GM19351 (cell line): ENCODE measurements around the gene SLC35A1.
A peak's percentile ranks its signal among the peaks of the same experiment; 100 is the strongest.
"Not testable (repeated sequence)": the region's sequence is repeated elsewhere in the genome, so short reads cannot be mapped to it uniquely, and the experiment has no call there.

Source experiments
- ATAC-seq: cut with Tn5 transposase; IDR thresholded peaks from one replicate; pipeline ENCODE4 v1.9.1; 2021; ENCODE audit warnings: mild to moderate bottlenecking, moderate library complexity; ENCODE audit not compliant: unreplicated experiment

Gene SLC35A1

GRCh38 chr6:87472525-87473418 is at the start of gene SLC35A1:
SLC35A1 (plus strand) TSS chr6:87472974; CDS start chr6:87473004, 30 bp downstream.
- peak; percentile 89 for ATAC-seq

- no peak for ATAC-seq
These were observed 46.0 kb upstream of the SLC35A1 start for GRCh38 chr6:87426789-87427188.

- ATAC-seq: no peak
These were observed 42.3 kb upstream of the SLC35A1 start for GRCh38 chr6:87430499-87430898.

GRCh38 chr6:87431263-87431662 is 41.5 kb upstream of the SLC35A1 start:
- no peak for ATAC-seq

GRCh38 chr6:87436435-87436834 is 36.3 kb upstream of the SLC35A1 start:
- no peak for ATAC-seq

- ATAC-seq: no peak
These were observed 31.1 kb upstream of the SLC35A1 start for GRCh38 chr6:87441711-87442110.

GRCh38 chr6:87444362-87444761 is 28.4 kb upstream of the SLC35A1 start:
- no peak for ATAC-seq

- no peak for ATAC-seq
These were observed 7.7 kb upstream of the SLC35A1 start for GRCh38 chr6:87465051-87465450.

GRCh38 chr6:87473419-87473903 is 687 bp downstream of the SLC35A1 start:
- peak; percentile 76 for ATAC-seq

- ATAC-seq: no peak
These were observed 9.2 kb downstream of the SLC35A1 start for GRCh38 chr6:87481931-87482330.

- ATAC-seq: no peak
These were observed 9.6 kb downstream of the SLC35A1 start for GRCh38 chr6:87482366-87482765.

- no peak for ATAC-seq
These were observed 11.2 kb downstream of the SLC35A1 start for GRCh38 chr6:87483929-87484328.

- no peak for ATAC-seq
These were observed 11.7 kb downstream of the SLC35A1 start for GRCh38 chr6:87484491-87484890.

GRCh38 chr6:87487555-87487954 is 14.8 kb downstream of the SLC35A1 start:
- no peak for ATAC-seq

- ATAC-seq: not testable (repeated sequence)
These were observed 16.6 kb downstream of the SLC35A1 start for GRCh38 chr6:87489326-87489725.

GRCh38 chr6:87494761-87495422 is 22.1 kb downstream of the SLC35A1 start:
- no peak for ATAC-seq

GRCh38 chr6:87498048-87498447 is 25.3 kb downstream of the SLC35A1 start:
- ATAC-seq: no peak

GRCh38 chr6:87501809-87502572 is 29.2 kb downstream of the SLC35A1 start:
- no peak for ATAC-seq

- no peak for ATAC-seq
These were observed 31.7 kb downstream of the SLC35A1 start for GRCh38 chr6:87504441-87504840.

- ATAC-seq: no peak
These were observed 42.1 kb downstream of the SLC35A1 start for GRCh38 chr6:87514831-87515230.

GRCh38 chr6:87518453-87518852 is 45.7 kb downstream of the SLC35A1 start:
- ATAC-seq: no peak
